ENCODE measurements around the gene WDR82. TPM values are rescaled to one million over a fixed set of nuclear protein-coding genes. Genes with fewer than 3 reads are reported as not detected.
A peak's percentile ranks its signal among the peaks of the same experiment; 100 is the strongest.

Gene WDR82
- total RNA-seq, 2 donors from 2014 or later, result 78.4 to 84.2 TPM

DNA sequence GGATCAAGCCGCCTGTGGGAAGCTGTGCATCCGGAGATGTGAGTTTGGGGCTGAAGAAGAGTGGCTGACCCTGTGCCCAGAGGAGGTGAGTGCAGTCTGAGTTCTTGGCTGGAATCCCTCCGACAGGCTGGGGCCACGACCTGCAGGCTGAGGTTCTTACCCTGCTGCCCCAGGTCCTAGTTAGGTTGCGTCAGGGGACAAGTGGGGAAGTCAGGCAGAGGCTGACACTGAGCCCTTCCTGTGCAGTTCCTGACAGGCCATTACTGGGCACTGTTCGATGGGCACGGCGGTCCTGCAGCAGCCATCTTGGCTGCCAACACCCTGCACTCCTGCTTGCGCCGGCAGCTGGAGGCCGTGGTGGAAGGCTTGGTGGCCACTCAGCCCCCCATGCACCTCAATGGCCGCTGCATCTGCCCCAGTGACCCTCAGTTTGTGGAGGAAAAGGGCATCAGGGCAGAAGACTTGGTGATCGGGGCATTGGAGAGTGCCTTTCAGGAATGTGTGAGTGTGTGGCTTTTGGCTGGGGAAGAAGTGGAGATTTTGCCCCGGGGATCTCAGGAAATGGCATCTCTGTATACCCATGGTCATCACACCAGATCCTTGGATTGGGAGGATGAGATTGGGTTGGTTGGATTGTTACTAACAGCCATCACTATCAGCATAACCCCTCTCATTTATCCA, 31.6 kb downstream of the WDR82 start:
- no peak for TF ChIP-seq CTCF (conservative IDR thresholded peaks at IDR 0.05)
- Mint-ChIP-seq H3K4me3 (peak overlapping the region; percentile 56), H3K36me3 (ENCODE audit: low read depth) (peaks cover 8% of the 10 kb centered on the region), H3K4me1 (no peaks in the 10 kb centered on the region), H3K27ac (no peak overlapping the region), H3K27me3 (ENCODE audit: insufficient read depth) (peaks cover 41% of the 10 kb centered on the region), H3K9me3 (peaks cover 2% of the 10 kb centered on the region)
- DNase-seq, result no peak
- H3K36me3 ChIP-seq (ENCODE audit: control insufficient read depth, insufficient read depth, low read length), result peaks cover 11% of the 10 kb centered on the region
- no peak overlapping the region for H3K27ac ChIP-seq (ENCODE audit: low read depth, low read length)
- H3K4me1 ChIP-seq (ENCODE audit: control insufficient read depth, insufficient read depth, low read length), result no peaks in the 10 kb centered on the region
- H3K9me3 ChIP-seq (ENCODE audit: control insufficient read depth, low read length), result no peaks in the 10 kb centered on the region
- peaks cover 19% of the 10 kb centered on the region for H3K27me3 ChIP-seq (ENCODE audit: control insufficient read depth, insufficient read depth, low read length, poor library complexity, severe bottlenecking)
- H3K4me3 ChIP-seq (ENCODE audit: low read length), result no peak overlapping the region
- no peak overlapping the region for H3K9ac ChIP-seq (ENCODE audit: extremely low read depth, low read length, poor library complexity, severe bottlenecking)
- 76 to 91% methylated on average over 8 to 14 of the region's 14 CpGs for WGBS, 2 experiments (ENCODE audit: insufficient coverage in 1 of 2, insufficient read length in 1 of 2)

- Mint-ChIP-seq H3K4me1 (no peaks in the 10 kb centered on the region), H3K27me3 (ENCODE audit: insufficient read depth) (peaks cover 41% of the 10 kb centered on the region), H3K36me3 (ENCODE audit: low read depth) (peaks cover 7% of the 10 kb centered on the region), H3K9me3 (peaks cover 2% of the 10 kb centered on the region), H3K27ac (no peak overlapping the region), H3K4me3 (peak overlapping the region; percentile 56)
- no peak overlapping the region for H3K27ac ChIP-seq (ENCODE audit: low read depth, low read length)
- peaks cover 5% of the 10 kb centered on the region for H3K36me3 ChIP-seq (ENCODE audit: control insufficient read depth, insufficient read depth, low read length)
- WGBS, 2 experiments (ENCODE audit: insufficient coverage in 1 of 2, insufficient read length in 1 of 2), result 22 to 33% methylated on average over 7 to 8 of the region's 8 CpGs
- H3K9me3 ChIP-seq (ENCODE audit: control insufficient read depth, low read length), result no peaks in the 10 kb centered on the region
- no peak for DNase-seq
- H3K9ac ChIP-seq (ENCODE audit: extremely low read depth, low read length, poor library complexity, severe bottlenecking), result peak overlapping the region; percentile 41
- H3K27me3 ChIP-seq (ENCODE audit: control insufficient read depth, insufficient read depth, low read length, poor library complexity, severe bottlenecking), result peaks cover 19% of the 10 kb centered on the region
- no peak for TF ChIP-seq CTCF (conservative IDR thresholded peaks at IDR 0.05)
- no peaks in the 10 kb centered on the region for H3K4me1 ChIP-seq (ENCODE audit: control insufficient read depth, insufficient read depth, low read length)
- peak overlapping the region; percentile 75 for H3K4me3 ChIP-seq (ENCODE audit: low read length)
Observed at GRCh38 chr3:52246264-52246620, 32.2 kb downstream of the WDR82 start.

DNA sequence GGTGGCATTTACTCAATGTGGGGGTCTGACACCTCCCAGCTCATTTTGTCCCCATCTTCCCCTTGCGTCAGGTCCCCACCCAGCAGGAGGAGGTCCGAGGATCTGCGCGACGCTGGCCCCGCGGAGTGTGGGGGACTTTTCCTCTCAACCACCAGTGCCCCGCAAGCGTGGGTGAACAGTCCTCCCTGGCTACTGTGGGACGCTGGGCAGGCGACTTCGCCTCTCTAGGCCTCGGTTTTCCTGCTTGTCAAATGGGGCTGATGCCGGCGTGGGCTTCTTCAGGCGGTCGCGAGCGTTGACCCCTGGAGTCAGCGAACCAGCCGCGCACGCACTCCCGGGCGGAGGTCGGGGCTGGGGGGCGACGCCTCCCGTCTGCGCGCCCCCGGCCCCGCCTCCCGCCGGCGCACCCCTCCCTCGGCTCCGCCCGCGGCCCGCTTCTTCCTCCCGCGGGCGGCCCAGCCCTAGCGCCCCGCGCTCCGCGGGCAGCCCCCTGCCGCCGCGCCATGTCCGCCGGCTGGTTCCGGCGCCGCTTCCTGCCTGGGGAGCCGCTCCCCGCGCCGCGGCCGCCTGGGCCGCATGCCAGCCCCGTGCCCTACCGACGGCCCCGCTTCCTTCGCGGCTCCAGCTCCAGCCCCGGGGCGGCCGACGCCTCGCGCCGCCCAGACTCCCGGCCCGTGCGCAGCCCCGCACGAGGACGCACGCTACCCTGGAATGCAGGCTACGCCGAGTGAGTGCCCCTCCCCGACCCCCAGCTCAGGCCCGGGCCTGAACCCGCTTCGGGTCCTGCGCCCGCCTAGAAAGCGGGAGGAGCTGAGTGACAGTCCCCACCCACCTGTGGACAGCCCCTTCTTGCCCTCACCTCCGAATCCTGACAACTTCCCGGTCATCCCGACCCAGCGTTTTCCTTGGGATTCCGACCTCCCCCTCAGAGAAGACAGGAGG, 32.9 kb downstream of the WDR82 start, which contains the start of gene PPM1M:
Gene PPM1M (plus strand): TSS at position 438 of the 942 bp plus-strand sequence. CDS start 66 bp downstream, at position 504.
- 4 to 6% methylated on average over 31 to 98 of the region's 98 CpGs for WGBS, 2 experiments (ENCODE audit: insufficient coverage in 1 of 2, insufficient read length in 1 of 2)
- H3K27ac Mint-ChIP-seq, result no peak within 1 kb of the TSS
- peaks cover 41% of the 10 kb centered on the region for H3K27me3 Mint-ChIP-seq (ENCODE audit: insufficient read depth)
- peaks cover 2% of the 10 kb centered on the region for H3K9me3 Mint-ChIP-seq
- peaks cover 5% of the 10 kb centered on the region for H3K4me1 Mint-ChIP-seq
- peaks cover 7% of the 10 kb centered on the region for H3K36me3 Mint-ChIP-seq (ENCODE audit: low read depth)
- no peaks in the 10 kb centered on the region for H3K4me1 ChIP-seq (ENCODE audit: control insufficient read depth, insufficient read depth, low read length)
- peak within 1 kb of the TSS; percentile 56 for H3K4me3 Mint-ChIP-seq
- peak within 1 kb of the TSS; percentile 41 for H3K9ac ChIP-seq (ENCODE audit: extremely low read depth, low read length, poor library complexity, severe bottlenecking)
- peak; percentile 88 for DNase-seq
- H3K4me3 ChIP-seq (ENCODE audit: low read length), result peak within 1 kb of the TSS; percentile 75
- H3K27ac ChIP-seq (ENCODE audit: low read depth, low read length), result no peak within 1 kb of the TSS
- H3K9me3 ChIP-seq (ENCODE audit: control insufficient read depth, low read length), result no peaks in the 10 kb centered on the region
- peaks cover 19% of the 10 kb centered on the region for H3K27me3 ChIP-seq (ENCODE audit: control insufficient read depth, insufficient read depth, low read length, poor library complexity, severe bottlenecking)
- peaks cover 5% of the 10 kb centered on the region for H3K36me3 ChIP-seq (ENCODE audit: control insufficient read depth, insufficient read depth, low read length)
- TF ChIP-seq CTCF (conservative IDR thresholded peaks at IDR 0.05), result no peak

Data from endodermal cell (in vitro differentiated cells).